GM18526 (cell line): Measurements from ENCODE around the gene PCMTD2.

ENCODE experiments used
- POLR2A ChIP-seq: IDR thresholded peaks from 3 replicates; pipeline ENCODE4 v1.6.1; 2011; ENCODE audit not compliant: insufficient read length; ENCODE audit errors: extremely low read depth

The PCMTD2 gene

DNA sequence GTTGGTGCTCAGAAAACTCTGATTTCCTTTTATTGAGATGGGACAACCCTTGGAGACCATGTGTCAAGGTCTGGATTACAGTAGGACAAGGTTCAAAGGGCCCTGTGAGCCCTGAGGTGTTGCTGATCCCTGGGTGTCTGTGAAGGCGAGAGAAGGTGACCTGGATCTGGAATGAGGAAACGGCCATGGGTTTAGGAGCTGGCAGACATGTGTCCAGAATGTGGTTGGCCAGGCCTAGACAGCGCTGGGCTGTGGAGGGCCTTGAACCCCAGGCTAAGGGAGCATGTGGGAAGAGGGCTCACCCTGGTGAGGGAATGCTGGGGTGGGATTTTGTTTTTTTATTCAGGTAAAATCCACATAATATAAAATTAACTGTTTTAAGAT, 24.9 kb downstream of the PCMTD2 start:
- no peak for TF ChIP-seq POLR2A

DNA sequence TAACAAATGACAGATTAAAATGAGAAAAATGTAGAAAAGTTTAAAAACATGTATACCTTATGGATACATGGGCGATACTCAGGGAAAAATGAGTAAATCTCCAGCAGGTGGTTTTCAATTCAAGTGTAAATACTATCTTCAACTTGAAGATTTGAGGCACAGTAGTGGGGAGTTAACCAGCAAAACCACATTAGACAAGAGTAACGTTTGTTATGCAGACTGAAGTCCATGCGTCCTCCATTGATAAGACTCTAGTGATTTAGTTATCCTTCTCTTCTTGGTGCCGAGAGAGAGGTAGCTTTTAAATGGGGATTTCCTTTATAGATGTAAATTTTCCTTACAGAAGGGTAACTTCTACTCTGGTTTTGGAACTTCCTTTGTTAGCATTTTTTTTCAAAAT, 28.1 kb downstream of the PCMTD2 start:
- TF ChIP-seq POLR2A: no peak
